Measurements from ENCODE around the gene SERPINB5. TPM values are rescaled to one million over a fixed set of nuclear protein-coding genes. Genes with fewer than 3 reads are reported as not detected.
A peak's percentile ranks its signal among the peaks of the same experiment; 100 is the strongest.

Gene SERPINB5
- total and polyA plus RNA-seq, 4 donors = 0.05 TPM; not detected in 3

DNA sequence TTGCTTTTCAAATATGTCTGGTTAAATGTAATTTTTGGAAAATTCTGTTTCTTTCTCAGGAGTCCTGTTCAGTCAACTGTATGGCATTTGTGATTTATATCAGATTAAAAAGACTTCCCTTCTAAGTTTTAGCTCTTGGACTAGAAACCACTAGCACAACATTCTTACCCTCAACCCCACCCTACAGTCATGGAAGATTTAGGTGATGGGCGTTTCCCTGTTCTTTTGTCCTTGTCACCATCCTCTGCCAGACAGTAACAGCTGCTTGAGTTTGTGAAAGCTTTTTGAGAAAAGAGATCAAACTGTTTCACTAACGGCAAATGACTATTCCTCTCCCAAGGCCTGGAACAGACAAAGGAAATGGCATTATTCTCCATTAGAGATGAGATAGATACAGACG is 31.8 kb downstream of the SERPINB5 start:
- Histone ChIP-seq H3K4me1 (ENCODE audit: control insufficient read depth in 4 of 4, insufficient read depth in 4 of 4, low read length in 3 of 4) (no peaks in the 10 kb centered on the region), H3K4me3 (ENCODE audit: low read depth in 1 of 3, low read length in 3 of 3) (no peak overlapping the region), H3K9me3 (ENCODE audit: control insufficient read depth in 4 of 4, low read length in 3 of 4) (no peaks in the 10 kb centered on the region), H3K27me3 (ENCODE audit: control insufficient read depth in 4 of 4, insufficient read depth in 4 of 4, low read length in 3 of 4) (no peaks in the 10 kb centered on the region), H3K9ac (ENCODE audit: low read depth in 1 of 2, low read length in 2 of 2) (no peak overlapping the region), H3K27ac (ENCODE audit: low read depth in 1 of 2, low read length in 2 of 2) (no peak overlapping the region), H3K36me3 (ENCODE audit: control insufficient read depth in 4 of 4, insufficient read depth in 3 of 4, low read depth in 1 of 4, low read length in 3 of 4) (no peaks in the 10 kb centered on the region)
- TF ChIP-seq TAF1 (conservative IDR thresholded peaks at IDR 0.05) = no peak
- TF ChIP-seq YY1 (IDR thresholded peaks at IDR 0.05) = no peak
- TF ChIP-seq HNF4A (conservative IDR thresholded peaks at IDR 0.05) = no peak
- DNase-seq (ENCODE audit: low spot score) = no peak
- 62% methylated on average over 3 of the region's 3 CpGs for WGBS

GRCh38 chr18:63511285-63511684 is 34.5 kb downstream of the SERPINB5 start:
- no peaks in the 10 kb centered on the region for H3K4me1 ChIP-seq (ENCODE audit: control insufficient read depth in 4 of 4, insufficient read depth in 4 of 4, low read length in 3 of 4)
- DNase-seq (ENCODE audit: low spot score) = no peak
- no peak overlapping the region for H3K4me3 ChIP-seq (ENCODE audit: low read depth in 1 of 3, low read length in 3 of 3)

More at GRCh38 chr18:63511285-63511684, 34.5 kb downstream of the SERPINB5 start:
- Histone ChIP-seq H3K9ac (ENCODE audit: low read depth in 1 of 2, low read length in 2 of 2) (no peak overlapping the region), H3K27me3 (ENCODE audit: control insufficient read depth in 4 of 4, insufficient read depth in 4 of 4, low read length in 3 of 4) (no peaks in the 10 kb centered on the region), H3K36me3 (ENCODE audit: control insufficient read depth in 4 of 4, insufficient read depth in 3 of 4, low read depth in 1 of 4, low read length in 3 of 4) (no peaks in the 10 kb centered on the region), H3K27ac (ENCODE audit: low read depth in 1 of 2, low read length in 2 of 2) (no peak overlapping the region), H3K9me3 (ENCODE audit: control insufficient read depth in 4 of 4, low read length in 3 of 4) (no peaks in the 10 kb centered on the region)
- TF ChIP-seq CTCF (IDR thresholded peaks at IDR 0.05; ENCODE audit: low read depth, low read length, missing input control) = peak; percentile 38
- TF ChIP-seq TAF1 (conservative IDR thresholded peaks at IDR 0.05) = no peak
- peak; percentile 61 to 70 for TF ChIP-seq RAD21 (IDR thresholded peaks at IDR 0.05)
- TF ChIP-seq FOXA2 (IDR thresholded peaks at IDR 0.05) = no peak
- no peak for TF ChIP-seq FOXA1 (IDR thresholded peaks at IDR 0.05)
- TF ChIP-seq SP1 (IDR thresholded peaks at IDR 0.05) = no peak
- TF ChIP-seq HNF4A (conservative IDR thresholded peaks at IDR 0.05) = no peak
- TF ChIP-seq, protein P1, sequence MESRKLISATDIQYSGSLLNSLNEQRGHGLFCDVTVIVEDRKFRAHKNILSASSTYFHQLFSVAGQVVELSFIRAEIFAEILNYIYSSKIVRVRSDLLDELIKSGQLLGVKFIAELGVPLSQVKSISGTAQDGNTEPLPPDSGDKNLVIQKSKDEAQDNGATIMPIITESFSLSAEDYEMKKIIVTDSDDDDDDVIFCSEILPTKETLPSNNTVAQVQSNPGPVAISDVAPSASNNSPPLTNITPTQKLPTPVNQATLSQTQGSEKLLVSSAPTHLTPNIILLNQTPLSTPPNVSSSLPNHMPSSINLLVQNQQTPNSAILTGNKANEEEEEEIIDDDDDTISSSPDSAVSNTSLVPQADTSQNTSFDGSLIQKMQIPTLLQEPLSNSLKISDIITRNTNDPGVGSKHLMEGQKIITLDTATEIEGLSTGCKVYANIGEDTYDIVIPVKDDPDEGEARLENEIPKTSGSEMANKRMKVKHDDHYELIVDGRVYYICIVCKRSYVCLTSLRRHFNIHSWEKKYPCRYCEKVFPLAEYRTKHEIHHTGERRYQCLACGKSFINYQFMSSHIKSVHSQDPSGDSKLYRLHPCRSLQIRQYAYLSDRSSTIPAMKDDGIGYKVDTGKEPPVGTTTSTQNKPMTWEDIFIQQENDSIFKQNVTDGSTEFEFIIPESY (IDR thresholded peaks at IDR 0.05) = no peak
- TF ChIP-seq, protein P2, sequence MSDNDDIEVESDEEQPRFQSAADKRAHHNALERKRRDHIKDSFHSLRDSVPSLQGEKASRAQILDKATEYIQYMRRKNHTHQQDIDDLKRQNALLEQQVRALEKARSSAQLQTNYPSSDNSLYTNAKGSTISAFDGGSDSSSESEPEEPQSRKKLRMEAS (IDR thresholded peaks at IDR 0.05) = no peak
- TF ChIP-seq JUND (IDR thresholded peaks at IDR 0.05) = no peak
- TF ChIP-seq GABPA (IDR thresholded peaks at IDR 0.05 in 1 of 2, conservative IDR thresholded peaks at IDR 0.05 in 1 of 2) = no peak
- TF ChIP-seq, protein P3, sequence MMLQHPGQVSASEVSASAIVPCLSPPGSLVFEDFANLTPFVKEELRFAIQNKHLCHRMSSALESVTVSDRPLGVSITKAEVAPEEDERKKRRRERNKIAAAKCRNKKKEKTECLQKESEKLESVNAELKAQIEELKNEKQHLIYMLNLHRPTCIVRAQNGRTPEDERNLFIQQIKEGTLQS (IDR thresholded peaks at IDR 0.05) = no peak
- TF ChIP-seq YY1 (IDR thresholded peaks at IDR 0.05) = no peak
- no peak for TF ChIP-seq EGR1 (IDR thresholded peaks at IDR 0.05; ENCODE audit: low read depth in 2 of 2)
- 23% methylated on average over 7 of the region's 7 CpGs for WGBS
